Activated naive CD8-positive, alpha-beta T cell treated with anti-CD3 and anti-CD28 coated beads for 36 hours (primary cell): ENCODE results near the gene MFSD6L. TPM values are rescaled to one million over a fixed set of nuclear protein-coding genes. Genes with fewer than 3 reads are reported as not detected.

Experiments used
- DNase-seq: peaks from one replicate; pipeline ENCODE4 v3.0.0; 2021
- H3K27ac Mint-ChIP-seq: one replicate; pipeline ENCODE4 v1.8.0; 2022; ENCODE audit warnings: mild to moderate bottlenecking, moderate library complexity, mixed read lengths
- H3K27me3 Mint-ChIP-seq: one replicate; pipeline ENCODE4 v1.8.0; 2022; ENCODE audit warnings: mild to moderate bottlenecking, mixed read lengths
- H3K36me3 Mint-ChIP-seq: one replicate; pipeline ENCODE4 v1.8.0; 2021; ENCODE audit warnings: mild to moderate bottlenecking, mixed read lengths
- H3K4me1 Mint-ChIP-seq: one replicate; pipeline ENCODE4 v1.8.0; 2021; ENCODE audit warnings: mixed read lengths
- H3K4me3 Mint-ChIP-seq: one replicate; pipeline ENCODE4 v1.8.0; 2022; ENCODE audit warnings: mild to moderate bottlenecking, moderate library complexity, mixed read lengths
- H3K9me3 Mint-ChIP-seq: one replicate; pipeline ENCODE4 v1.8.0; 2022; ENCODE audit warnings: mixed read lengths
- total RNA-seq, 2 experiments: library from RNA; stranded (reverse); gene quantifications; one replicate each; pipeline ENCODE4 v1.2.3, GENCODE V29; 2021

The MFSD6L gene
- total RNA-seq, 2 experiments from 2014 or later: not detected

GRCh38 chr17:8791248-8791909 is 7.8 kb downstream of the MFSD6L start:
- H3K4me1 Mint-ChIP-seq: peaks cover 5% of the 10 kb centered on the region
- no peak for DNase-seq
- peaks cover 8% of the 10 kb centered on the region for H3K9me3 Mint-ChIP-seq
- H3K4me3 Mint-ChIP-seq: no peak overlapping the region
- no peaks in the 10 kb centered on the region for H3K36me3 Mint-ChIP-seq
- H3K27me3 Mint-ChIP-seq: no peaks in the 10 kb centered on the region
- H3K27ac Mint-ChIP-seq: no peak overlapping the region

GRCh38 chr17:8789743-8790142 is 9.4 kb downstream of the MFSD6L start:
- Mint-ChIP-seq H3K27me3 (no peaks in the 10 kb centered on the region), H3K27ac (no peak overlapping the region), H3K36me3 (no peaks in the 10 kb centered on the region), H3K9me3 (peaks cover 8% of the 10 kb centered on the region), H3K4me1 (peaks cover 5% of the 10 kb centered on the region), H3K4me3 (no peak overlapping the region)
- no peak for DNase-seq

GRCh38 chr17:8788998-8789397 is 10.2 kb downstream of the MFSD6L start:
- H3K36me3 Mint-ChIP-seq: no peaks in the 10 kb centered on the region
- H3K4me3 Mint-ChIP-seq: no peak overlapping the region
- H3K4me1 Mint-ChIP-seq: peaks cover 5% of the 10 kb centered on the region
- no peak overlapping the region for H3K27ac Mint-ChIP-seq
- peaks cover 8% of the 10 kb centered on the region for H3K9me3 Mint-ChIP-seq
- no peak for DNase-seq
- H3K27me3 Mint-ChIP-seq: no peaks in the 10 kb centered on the region

- peak; percentile 46 for DNase-seq
- no peaks in the 10 kb centered on the region for H3K36me3 Mint-ChIP-seq
- peaks cover 9% of the 10 kb centered on the region for H3K4me1 Mint-ChIP-seq
- no peak overlapping the region for H3K4me3 Mint-ChIP-seq
- H3K27ac Mint-ChIP-seq: no peak overlapping the region
- H3K9me3 Mint-ChIP-seq: peaks cover 4% of the 10 kb centered on the region
- no peaks in the 10 kb centered on the region for H3K27me3 Mint-ChIP-seq
These were observed 13.4 kb downstream of the MFSD6L start for GRCh38 chr17:8785547-8786413.

- no peaks in the 10 kb centered on the region for H3K27me3 Mint-ChIP-seq
- no peaks in the 10 kb centered on the region for H3K36me3 Mint-ChIP-seq
- H3K27ac Mint-ChIP-seq: no peak overlapping the region
- peaks cover 4% of the 10 kb centered on the region for H3K9me3 Mint-ChIP-seq
- no peak for DNase-seq
- H3K4me1 Mint-ChIP-seq: peaks cover 9% of the 10 kb centered on the region
- H3K4me3 Mint-ChIP-seq: no peak overlapping the region
These were observed 17.0 kb downstream of the MFSD6L start for GRCh38 chr17:8782176-8782575.

GRCh38 chr17:8781776-8782175 is 17.4 kb downstream of the MFSD6L start:
- H3K27ac Mint-ChIP-seq: no peak overlapping the region

GRCh38 chr17:8776881-8777280 is 22.3 kb downstream of the MFSD6L start:
- H3K9me3 Mint-ChIP-seq: peaks cover 9% of the 10 kb centered on the region
- no peak overlapping the region for H3K4me3 Mint-ChIP-seq
- no peak for DNase-seq
- H3K36me3 Mint-ChIP-seq: no peaks in the 10 kb centered on the region
- peaks cover 8% of the 10 kb centered on the region for H3K4me1 Mint-ChIP-seq
- H3K27ac Mint-ChIP-seq: no peak overlapping the region
- peaks cover 20% of the 10 kb centered on the region for H3K27me3 Mint-ChIP-seq

More at GRCh38 chr17:8781776-8782175, 17.4 kb downstream of the MFSD6L start:
- H3K4me3 Mint-ChIP-seq: no peak overlapping the region
- H3K4me1 Mint-ChIP-seq: peaks cover 9% of the 10 kb centered on the region
- DNase-seq: no peak
- peaks cover 4% of the 10 kb centered on the region for H3K9me3 Mint-ChIP-seq
- no peaks in the 10 kb centered on the region for H3K36me3 Mint-ChIP-seq
- peaks cover 3% of the 10 kb centered on the region for H3K27me3 Mint-ChIP-seq

GRCh38 chr17:8776248-8776647 is 22.9 kb downstream of the MFSD6L start:
- H3K9me3 Mint-ChIP-seq: peaks cover 9% of the 10 kb centered on the region
- no peak overlapping the region for H3K4me3 Mint-ChIP-seq
- peaks cover 20% of the 10 kb centered on the region for H3K27me3 Mint-ChIP-seq

GRCh38 chr17:8766731-8767130 is 32.4 kb downstream of the MFSD6L start:
- no peak for DNase-seq
- Mint-ChIP-seq H3K36me3 (no peaks in the 10 kb centered on the region), H3K4me3 (no peak overlapping the region), H3K27ac (no peak overlapping the region), H3K27me3 (no peaks in the 10 kb centered on the region), H3K9me3 (no peaks in the 10 kb centered on the region), H3K4me1 (no peaks in the 10 kb centered on the region)

More at GRCh38 chr17:8776248-8776647, 22.9 kb downstream of the MFSD6L start:
- Mint-ChIP-seq H3K27ac (no peak overlapping the region), H3K36me3 (no peaks in the 10 kb centered on the region), H3K4me1 (peaks cover 3% of the 10 kb centered on the region)
- no peak for DNase-seq

GRCh38 chr17:8762012-8762411 is 37.2 kb downstream of the MFSD6L start:
- Mint-ChIP-seq H3K9me3 (no peaks in the 10 kb centered on the region), H3K27me3 (no peaks in the 10 kb centered on the region), H3K4me3 (no peak overlapping the region), H3K36me3 (no peaks in the 10 kb centered on the region), H3K27ac (no peak overlapping the region), H3K4me1 (no peaks in the 10 kb centered on the region)
- no peak for DNase-seq

- Mint-ChIP-seq H3K27me3 (peaks cover 3% of the 10 kb centered on the region), H3K36me3 (no peaks in the 10 kb centered on the region), H3K4me1 (no peaks in the 10 kb centered on the region), H3K27ac (no peak within 1 kb of the TSS), H3K9me3 (no peaks in the 10 kb centered on the region), H3K4me3 (no peak within 1 kb of the TSS)
- DNase-seq: no peak
These were observed 41.0 kb downstream of the MFSD6L start, which contains the start of gene SPDYE4 for GRCh38 chr17:8758137-8758596. Gene SPDYE4 (minus strand): TSS chr17:8758546. CDS start chr17:8758382, 164 bp downstream.

- Mint-ChIP-seq H3K27ac (no peak overlapping the region), H3K9me3 (no peaks in the 10 kb centered on the region), H3K27me3 (peaks cover 3% of the 10 kb centered on the region), H3K4me1 (no peaks in the 10 kb centered on the region), H3K4me3 (no peak overlapping the region), H3K36me3 (no peaks in the 10 kb centered on the region)
- DNase-seq: no peak
These were observed 42.0 kb downstream of the MFSD6L start for GRCh38 chr17:8757189-8757588.

GRCh38 chr17:8755590-8756255 is 43.4 kb downstream of the MFSD6L start:
- DNase-seq: no peak
- H3K4me3 Mint-ChIP-seq: no peak overlapping the region
- H3K27me3 Mint-ChIP-seq: peaks cover 3% of the 10 kb centered on the region
- H3K27ac Mint-ChIP-seq: no peak overlapping the region
- no peaks in the 10 kb centered on the region for H3K9me3 Mint-ChIP-seq
- no peaks in the 10 kb centered on the region for H3K4me1 Mint-ChIP-seq
- no peaks in the 10 kb centered on the region for H3K36me3 Mint-ChIP-seq

GRCh38 chr17:8754890-8755289 is 44.3 kb downstream of the MFSD6L start:
- no peak for DNase-seq
- no peaks in the 10 kb centered on the region for H3K36me3 Mint-ChIP-seq
- H3K4me1 Mint-ChIP-seq: no peaks in the 10 kb centered on the region
- peaks cover 3% of the 10 kb centered on the region for H3K27me3 Mint-ChIP-seq
- H3K27ac Mint-ChIP-seq: no peak overlapping the region
- H3K4me3 Mint-ChIP-seq: no peak overlapping the region
- no peaks in the 10 kb centered on the region for H3K9me3 Mint-ChIP-seq

- Mint-ChIP-seq H3K36me3 (no peaks in the 10 kb centered on the region), H3K9me3 (no peaks in the 10 kb centered on the region)
- no peak for DNase-seq
These were observed 45.2 kb downstream of the MFSD6L start for GRCh38 chr17:8753976-8754440.

More at GRCh38 chr17:8753976-8754440, 45.2 kb downstream of the MFSD6L start:
- Mint-ChIP-seq H3K4me1 (no peaks in the 10 kb centered on the region), H3K27me3 (peaks cover 3% of the 10 kb centered on the region), H3K27ac (no peak overlapping the region), H3K4me3 (no peak overlapping the region)
